Keratinocyte (primary cell): ENCODE measurements around the gene DCAF11.

ENCODE experiments used
- EZH2 ChIP-seq: IDR thresholded peaks from one replicate; pipeline ENCODE4 v1.6.1; 2012; ENCODE audit warnings: inconsistent platforms, mild to moderate bottlenecking, low read length, moderate library complexity
- TF ChIP-seq, protein P1 (sequence below), 3 experiments: IDR thresholded peaks in 1 of 3; conservative IDR thresholded peaks in 1 of 3; optimal IDR thresholded peaks in 1 of 3; 2 replicates in 2 of 3; 3 replicates in 1 of 3; pipeline versions ENCODE3 to v1.5.1; 2011; ENCODE audit warnings: low read length in 3 of 3, mild to moderate bottlenecking in 3 of 3, moderate library complexity in 2 of 3, control low read depth in 1 of 3, inconsistent platforms in 1 of 3; ENCODE audit not compliant: insufficient read depth in 2 of 3; ENCODE audit errors: extremely low read depth in 1 of 3

- TF ChIP-seq, protein P1, sequence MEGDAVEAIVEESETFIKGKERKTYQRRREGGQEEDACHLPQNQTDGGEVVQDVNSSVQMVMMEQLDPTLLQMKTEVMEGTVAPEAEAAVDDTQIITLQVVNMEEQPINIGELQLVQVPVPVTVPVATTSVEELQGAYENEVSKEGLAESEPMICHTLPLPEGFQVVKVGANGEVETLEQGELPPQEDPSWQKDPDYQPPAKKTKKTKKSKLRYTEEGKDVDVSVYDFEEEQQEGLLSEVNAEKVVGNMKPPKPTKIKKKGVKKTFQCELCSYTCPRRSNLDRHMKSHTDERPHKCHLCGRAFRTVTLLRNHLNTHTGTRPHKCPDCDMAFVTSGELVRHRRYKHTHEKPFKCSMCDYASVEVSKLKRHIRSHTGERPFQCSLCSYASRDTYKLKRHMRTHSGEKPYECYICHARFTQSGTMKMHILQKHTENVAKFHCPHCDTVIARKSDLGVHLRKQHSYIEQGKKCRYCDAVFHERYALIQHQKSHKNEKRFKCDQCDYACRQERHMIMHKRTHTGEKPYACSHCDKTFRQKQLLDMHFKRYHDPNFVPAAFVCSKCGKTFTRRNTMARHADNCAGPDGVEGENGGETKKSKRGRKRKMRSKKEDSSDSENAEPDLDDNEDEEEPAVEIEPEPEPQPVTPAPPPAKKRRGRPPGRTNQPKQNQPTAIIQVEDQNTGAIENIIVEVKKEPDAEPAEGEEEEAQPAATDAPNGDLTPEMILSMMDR (optimal IDR thresholded peaks at IDR 0.05 in 1 of 3, IDR thresholded peaks at IDR 0.05 in 1 of 3, conservative IDR thresholded peaks at IDR 0.05 in 1 of 3; ENCODE audit: extremely low read depth in 1 of 3, insufficient read depth in 2 of 3, low read length in 3 of 3), result no peak
- no peak for TF ChIP-seq EZH2
Observed at GRCh38 chr14:24098927-24099813, 15.4 kb upstream of the DCAF11 start.
